Neural progenitor cell (in vitro differentiated cells): ENCODE data around the gene NINJ2. TPM values are rescaled to one million over a fixed set of nuclear protein-coding genes. Genes with fewer than 3 reads are reported as not detected.

Source experiments
- DNase-seq: peaks from one replicate; pipeline ENCODE4 v3.0.0-alpha.2; 2016; ENCODE audit warnings: low spot score
- H2AFZ ChIP-seq: fragments of 200-600 bp; sonication (generic); replicated peaks from 2 replicates; pipeline ENCODE4 v1.6.1; 2016; ENCODE audit warnings: antibody characterized with exemption
- H3F3A ChIP-seq: fragments of 200-600 bp; sonication (generic); 2 replicates; pipeline ENCODE4 v1.6.1; 2016; ENCODE audit warnings: antibody characterized with exemption, low read depth
- H3K27ac ChIP-seq: fragments of 200-600 bp; sonication (generic); 2 replicates; pipeline ENCODE4 v1.5.1; 2016; ENCODE audit warnings: mild to moderate bottlenecking
- H3K27me3 ChIP-seq: fragments of 200-600 bp; sonication (generic); 2 replicates; pipeline ENCODE4 v1.6.1; 2016; ENCODE audit warnings: mild to moderate bottlenecking, moderate library complexity
- H3K36me3 ChIP-seq: fragments of 200-600 bp; sonication (generic); 2 replicates; pipeline ENCODE4 v1.5.1; 2016
- H3K4me1 ChIP-seq: fragments of 200-600 bp; sonication (generic); 2 replicates; pipeline ENCODE4 v1.6.1; 2016; ENCODE audit warnings: mixed run types
- H3K4me2 ChIP-seq: fragments of 200-600 bp; sonication (generic); 2 replicates; pipeline ENCODE4 v1.6.1; 2016
- H3K4me3 ChIP-seq: fragments of 200-600 bp; sonication (generic); 2 replicates; pipeline ENCODE4 v1.5.1; 2016
- H3K79me2 ChIP-seq: fragments of 200-600 bp; sonication (generic); 2 replicates; pipeline ENCODE4 v1.6.1; 2016; ENCODE audit warnings: low read depth
- H3K9ac ChIP-seq: fragments of 200-600 bp; sonication (generic); 2 replicates; pipeline ENCODE4 v1.6.1; 2016
- H3K9me3 ChIP-seq: fragments of 200-600 bp; sonication (generic); 2 replicates; pipeline ENCODE4 v1.5.1; 2016; ENCODE audit warnings: low read depth
- H4K20me1 ChIP-seq: fragments of 200-600 bp; sonication (generic); 2 replicates; pipeline ENCODE4 v1.6.1; 2016; ENCODE audit warnings: low read depth
- H3K27ac Mint-ChIP-seq: 3 replicates; pipeline ENCODE4 v1.8.0; 2021; ENCODE audit warnings: mixed read lengths
- H3K27me3 Mint-ChIP-seq: 2 replicates; pipeline ENCODE4 v1.8.0; 2022; ENCODE audit warnings: low read depth, mild to moderate bottlenecking, inconsistent platforms, moderate library complexity, mixed read lengths; ENCODE audit not compliant: insufficient read depth
- H3K36me3 Mint-ChIP-seq: 3 replicates; pipeline ENCODE4 v1.8.0; 2021; ENCODE audit warnings: mixed read lengths
- H3K4me1 Mint-ChIP-seq: 3 replicates; pipeline ENCODE4 v1.8.0; 2021; ENCODE audit warnings: mixed read lengths
- H3K4me3 Mint-ChIP-seq: 3 replicates; pipeline ENCODE4 v1.8.0; 2021; ENCODE audit warnings: mild to moderate bottlenecking, moderate library complexity, mixed read lengths
- H3K9me3 Mint-ChIP-seq: 3 replicates; pipeline ENCODE4 v1.8.0; 2020; ENCODE audit warnings: mixed read lengths
- EZH2 ChIP-seq: fragments of 200-600 bp; sonication (generic); IDR thresholded peaks from 2 replicates; pipeline ENCODE4 v1.6.1; 2017; ENCODE audit warnings: antibody characterized with exemption, mild to moderate bottlenecking, moderate library complexity
- EZH2phosphoT487 ChIP-seq: fragments of 200-600 bp; sonication (generic); IDR thresholded peaks from 2 replicates; pipeline ENCODE4 v1.6.1; 2017; ENCODE audit warnings: antibody characterized with exemption
- total RNA-seq: library from RNA; depleted of rRNA; stranded (reverse); fragments of >200 nt; gene quantifications from 2 replicates; pipeline ENCODE4 v1.2.3, GENCODE V29; 2015; ENCODE audit warnings: low replicate concordance
- TF ChIP-seq, protein P1 (sequence below): fragments of 200-600 bp; sonication (generic); IDR thresholded peaks from 2 replicates; pipeline ENCODE4 v1.5.1; 2017; ENCODE audit warnings: antibody characterized with exemption, mild to moderate bottlenecking

The NINJ2 gene
- total RNA-seq, 1 donor from 2014 or later: not detected

DNA sequence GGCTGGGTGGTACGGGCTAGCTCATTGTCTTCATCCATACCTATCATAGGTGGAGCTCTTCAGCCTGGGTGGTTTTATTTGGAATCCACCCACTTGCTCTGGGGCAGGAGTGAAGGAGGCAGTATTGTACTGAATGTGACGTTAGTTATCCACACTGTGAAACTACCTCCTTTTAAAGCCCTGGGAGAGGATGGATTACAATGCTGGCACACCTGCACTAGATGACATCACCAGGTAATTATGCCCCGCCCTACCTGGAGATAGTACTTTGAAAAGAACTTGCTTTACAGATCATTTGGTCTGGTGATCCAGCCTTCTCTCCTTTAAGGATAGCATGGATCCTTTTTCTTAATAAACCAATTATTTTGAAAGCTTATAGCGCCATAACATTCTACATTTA, 125.5 kb downstream of the NINJ2 start:
- no peak for TF ChIP-seq EZH2
- Histone ChIP-seq H3K9ac (no peak overlapping the region), H3K79me2 (no peaks in the 10 kb centered on the region), H3K27ac (no peak overlapping the region), H3K36me3 (no peaks in the 10 kb centered on the region), H3K4me3 (no peak overlapping the region), H2AFZ (no peak overlapping the region), H3K4me1 (peaks cover 29% of the 10 kb centered on the region), H3K9me3 (no peaks in the 10 kb centered on the region), H3F3A (peaks cover 13% of the 10 kb centered on the region), H3K4me2 (no peak overlapping the region), H3K27me3 (no peaks in the 10 kb centered on the region), H4K20me1 (no peaks in the 10 kb centered on the region)
- Mint-ChIP-seq H3K4me3 (no peak overlapping the region), H3K27me3 (peaks cover 4% of the 10 kb centered on the region), H3K4me1 (peaks cover 26% of the 10 kb centered on the region), H3K9me3 (peaks cover under 1% of the 10 kb centered on the region), H3K27ac (no peak overlapping the region), H3K36me3 (no peaks in the 10 kb centered on the region)
- DNase-seq: no peak

DNA sequence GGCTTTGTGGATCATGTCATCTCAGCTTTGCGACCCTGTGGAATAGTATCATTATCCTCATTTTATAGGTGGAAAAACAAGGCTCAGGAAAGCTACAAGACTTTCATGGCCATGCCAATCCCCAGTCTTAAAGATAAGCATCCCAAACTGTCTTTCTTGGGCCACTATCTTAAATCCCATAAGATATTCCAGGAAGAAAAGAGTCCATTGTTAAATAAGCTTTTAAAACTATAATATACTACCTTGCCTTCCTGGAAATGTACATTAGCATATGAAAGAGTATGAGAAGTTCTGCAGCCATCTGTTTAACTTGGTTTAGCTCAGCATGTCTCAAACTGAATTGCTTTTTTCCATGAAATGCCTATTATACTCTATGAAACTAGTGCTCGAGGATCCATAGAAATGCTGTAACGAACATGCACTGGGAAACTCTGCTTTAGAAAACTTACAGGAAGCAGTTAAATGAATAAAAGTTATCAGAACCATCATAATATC, 126.4 kb downstream of the NINJ2 start:
- no peaks in the 10 kb centered on the region for H3K36me3 ChIP-seq
- no peak overlapping the region for H3K27ac Mint-ChIP-seq
- no peak overlapping the region for H3K4me3 Mint-ChIP-seq
- H2AFZ ChIP-seq: no peak overlapping the region
- H3K27me3 Mint-ChIP-seq: peaks cover 4% of the 10 kb centered on the region
- H3K9me3 ChIP-seq: no peaks in the 10 kb centered on the region
- no peak overlapping the region for H3K4me3 ChIP-seq
- H3K36me3 Mint-ChIP-seq: no peaks in the 10 kb centered on the region
- H3K9ac ChIP-seq: no peak overlapping the region
- no peaks in the 10 kb centered on the region for H4K20me1 ChIP-seq
- H3K9me3 Mint-ChIP-seq: peaks cover 9% of the 10 kb centered on the region
- H3K27me3 ChIP-seq: no peaks in the 10 kb centered on the region
- peak overlapping the region; percentile 12 for H3K27ac ChIP-seq
- DNase-seq: no peak
- TF ChIP-seq EZH2 (no peak), EZH2phosphoT487 (no peak)
- TF ChIP-seq, protein P1, sequence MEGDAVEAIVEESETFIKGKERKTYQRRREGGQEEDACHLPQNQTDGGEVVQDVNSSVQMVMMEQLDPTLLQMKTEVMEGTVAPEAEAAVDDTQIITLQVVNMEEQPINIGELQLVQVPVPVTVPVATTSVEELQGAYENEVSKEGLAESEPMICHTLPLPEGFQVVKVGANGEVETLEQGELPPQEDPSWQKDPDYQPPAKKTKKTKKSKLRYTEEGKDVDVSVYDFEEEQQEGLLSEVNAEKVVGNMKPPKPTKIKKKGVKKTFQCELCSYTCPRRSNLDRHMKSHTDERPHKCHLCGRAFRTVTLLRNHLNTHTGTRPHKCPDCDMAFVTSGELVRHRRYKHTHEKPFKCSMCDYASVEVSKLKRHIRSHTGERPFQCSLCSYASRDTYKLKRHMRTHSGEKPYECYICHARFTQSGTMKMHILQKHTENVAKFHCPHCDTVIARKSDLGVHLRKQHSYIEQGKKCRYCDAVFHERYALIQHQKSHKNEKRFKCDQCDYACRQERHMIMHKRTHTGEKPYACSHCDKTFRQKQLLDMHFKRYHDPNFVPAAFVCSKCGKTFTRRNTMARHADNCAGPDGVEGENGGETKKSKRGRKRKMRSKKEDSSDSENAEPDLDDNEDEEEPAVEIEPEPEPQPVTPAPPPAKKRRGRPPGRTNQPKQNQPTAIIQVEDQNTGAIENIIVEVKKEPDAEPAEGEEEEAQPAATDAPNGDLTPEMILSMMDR: no peak
- H3K4me2 ChIP-seq: no peak overlapping the region
- peaks cover 4% of the 10 kb centered on the region for H3F3A ChIP-seq
- no peaks in the 10 kb centered on the region for H3K79me2 ChIP-seq
- peaks cover 20% of the 10 kb centered on the region for H3K4me1 ChIP-seq
- H3K4me1 Mint-ChIP-seq: peaks cover 16% of the 10 kb centered on the region

DNA sequence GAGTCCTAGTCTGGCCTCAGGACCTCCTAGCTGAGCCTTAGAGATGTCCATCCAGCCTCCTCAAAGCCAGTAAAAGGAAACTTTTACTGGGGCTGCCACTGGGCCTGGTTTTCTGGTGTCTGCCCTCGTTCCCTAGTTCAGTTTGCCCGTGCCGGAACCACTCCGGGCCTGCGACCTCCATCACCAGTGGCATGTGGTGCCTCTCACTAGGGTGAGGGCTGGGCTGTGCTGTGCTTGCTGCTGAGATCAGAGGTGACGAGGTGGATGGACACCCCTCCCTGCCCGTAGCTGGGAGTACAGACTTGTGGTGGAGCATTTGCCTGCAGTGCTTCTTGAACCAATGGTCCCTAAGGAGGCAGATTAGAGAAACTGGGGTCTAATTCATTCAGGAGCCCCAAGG, 127.8 kb downstream of the NINJ2 start:
- Histone ChIP-seq H3K4me3 (no peak overlapping the region), H4K20me1 (no peaks in the 10 kb centered on the region), H3K27me3 (no peaks in the 10 kb centered on the region), H3F3A (peaks cover 1% of the 10 kb centered on the region), H3K4me2 (no peak overlapping the region), H3K9me3 (no peaks in the 10 kb centered on the region), H3K4me1 (peaks cover 9% of the 10 kb centered on the region), H2AFZ (no peak overlapping the region), H3K27ac (no peak overlapping the region), H3K9ac (no peak overlapping the region), H3K79me2 (no peaks in the 10 kb centered on the region), H3K36me3 (no peaks in the 10 kb centered on the region)
- TF ChIP-seq, protein P1: no peak
- TF ChIP-seq EZH2phosphoT487 (no peak), EZH2 (no peak)
- no peaks in the 10 kb centered on the region for H3K36me3 Mint-ChIP-seq
- peaks cover 11% of the 10 kb centered on the region for H3K9me3 Mint-ChIP-seq
- no peak overlapping the region for H3K4me3 Mint-ChIP-seq
- peaks cover 4% of the 10 kb centered on the region for H3K27me3 Mint-ChIP-seq
- no peak for DNase-seq
- H3K27ac Mint-ChIP-seq: no peak overlapping the region
- peaks cover 12% of the 10 kb centered on the region for H3K4me1 Mint-ChIP-seq

DNA sequence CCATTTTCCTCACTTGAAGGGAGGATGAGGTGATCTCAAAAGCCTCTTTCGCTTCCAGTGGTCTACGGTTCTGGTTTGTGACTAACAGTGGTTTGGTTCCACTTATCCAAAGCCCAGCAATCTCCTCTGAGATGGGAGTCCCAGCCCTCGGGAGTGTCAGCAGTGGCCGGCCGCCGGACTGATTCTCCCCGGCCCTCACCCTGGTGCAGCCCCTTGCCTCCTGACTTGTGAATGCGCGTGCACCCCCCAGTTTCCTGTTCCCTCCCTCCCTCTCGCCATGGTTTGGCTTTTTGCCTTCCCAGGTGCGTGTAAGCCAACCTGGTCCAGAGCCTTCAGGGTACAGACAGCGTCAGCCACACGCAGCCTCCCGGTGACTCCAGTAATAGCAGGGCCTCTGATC, 129.0 kb downstream of the NINJ2 start:
- Histone ChIP-seq H3K4me1 (peaks cover 6% of the 10 kb centered on the region), H3K27ac (no peak overlapping the region), H3K4me3 (no peak overlapping the region), H3K9me3 (no peaks in the 10 kb centered on the region), H3K79me2 (no peaks in the 10 kb centered on the region), H2AFZ (no peak overlapping the region), H3K4me2 (no peak overlapping the region), H3F3A (no peaks in the 10 kb centered on the region), H3K36me3 (no peaks in the 10 kb centered on the region), H3K27me3 (no peaks in the 10 kb centered on the region), H3K9ac (no peak overlapping the region), H4K20me1 (no peaks in the 10 kb centered on the region)
- TF ChIP-seq EZH2phosphoT487 (no peak), EZH2 (no peak)
- TF ChIP-seq, protein P1: no peak
- H3K27ac Mint-ChIP-seq: no peak overlapping the region
- peaks cover 5% of the 10 kb centered on the region for H3K27me3 Mint-ChIP-seq
- H3K4me3 Mint-ChIP-seq: no peak overlapping the region
- DNase-seq: no peak
- H3K36me3 Mint-ChIP-seq: no peaks in the 10 kb centered on the region
- H3K4me1 Mint-ChIP-seq: peaks cover 8% of the 10 kb centered on the region
- peaks cover 15% of the 10 kb centered on the region for H3K9me3 Mint-ChIP-seq
